Inflammatory macrophage treated with lipopolysaccharide for 4 hours (primary cell): ENCODE results near the gene FAM120A.
"Not testable (repeated sequence)": the region's sequence is repeated elsewhere in the genome, so short reads cannot be mapped to it uniquely, and the experiment has no call there.

Experiments
- DNase-seq: peaks from one replicate; pipeline ENCODE4 v3.0.0-alpha.2; 2020

Gene FAM120A

GRCh38 chr9:93450945-93451815 lies at the start of gene FAM120A:
TSS of gene FAM120A (plus strand) at chr9:93451685. CDS start at chr9:93451916, 231 bp downstream.
- peak; percentile 88 for DNase-seq

GRCh38 chr9:93406371-93406770 lies 45.1 kb upstream of the FAM120A start:
- peak; percentile 64 for DNase-seq

- no peak for DNase-seq
Measured at GRCh38 chr9:93413530-93413929, 38.0 kb upstream of the FAM120A start.

- no peak for DNase-seq
Measured at GRCh38 chr9:93415176-93415690, 36.3 kb upstream of the FAM120A start.

GRCh38 chr9:93416530-93417235 lies 34.8 kb upstream of the FAM120A start:
- DNase-seq, result no peak

GRCh38 chr9:93417538-93417937 lies 33.9 kb upstream of the FAM120A start:
- no peak for DNase-seq

- no peak for DNase-seq
Measured at GRCh38 chr9:93419023-93419422, 32.5 kb upstream of the FAM120A start.

- no peak for DNase-seq
Measured at GRCh38 chr9:93422977-93423616, 28.4 kb upstream of the FAM120A start.

- peak; percentile 12 for DNase-seq
Measured at GRCh38 chr9:93427655-93428379, 23.7 kb upstream of the FAM120A start.

GRCh38 chr9:93431539-93432105 lies 19.9 kb upstream of the FAM120A start:
- DNase-seq, result no peak

GRCh38 chr9:93432964-93433363 lies 18.5 kb upstream of the FAM120A start:
- DNase-seq, result no peak

- DNase-seq, result no peak
Measured at GRCh38 chr9:93434056-93434455, 17.4 kb upstream of the FAM120A start.

GRCh38 chr9:93435386-93435785 lies 16.1 kb upstream of the FAM120A start:
- DNase-seq, result no peak

- DNase-seq, result no peak
Measured at GRCh38 chr9:93436218-93436617, 15.3 kb upstream of the FAM120A start.

GRCh38 chr9:93436655-93437407 lies 14.7 kb upstream of the FAM120A start:
- DNase-seq, result no peak

- no peak for DNase-seq
Measured at GRCh38 chr9:93437996-93438395, 13.5 kb upstream of the FAM120A start.

- not testable (repeated sequence) for DNase-seq
Measured at GRCh38 chr9:93439301-93439700, 12.2 kb upstream of the FAM120A start.

GRCh38 chr9:93440896-93441580 lies 10.4 kb upstream of the FAM120A start:
- DNase-seq, result no peak

- peak; percentile 28 for DNase-seq
Measured at GRCh38 chr9:93446073-93446472, 5.4 kb upstream of the FAM120A start.

GRCh38 chr9:93447655-93448054 lies 3.8 kb upstream of the FAM120A start:
- DNase-seq, result no peak
